Small intestine (tissue), 7 donors: ENCODE results near the gene BMP8A. TPM values are rescaled to one million over a fixed set of nuclear protein-coding genes. Genes with fewer than 3 reads are reported as not detected.
"Not testable (repeated sequence)": the region's sequence is repeated elsewhere in the genome, so short reads cannot be mapped to it uniquely, and the experiment has no call there.

Source experiments
- DNase-seq, 2 donors: peaks; one replicate each; pipeline versions ENCODE4 v3.0.0 to v3.0.0-alpha.2; 2013
- FAIRE-seq: peaks from 2 replicates; lab custom pipeline; 2012; peaks lifted over from hg19 to GRCh38; lab: Jason Lieb, UNC
- H3K27ac ChIP-seq, 3 donors: one replicate each; pipeline ENCODE4 v1.5.1; 2013; ENCODE audit warnings: low read length in 2 of 3, mild to moderate bottlenecking in 2 of 3, control low read depth in 1 of 3, inconsistent platforms in 1 of 3, low read depth in 1 of 3, moderate library complexity in 1 of 3
- H3K27me3 ChIP-seq, 3 donors: one replicate each; pipeline ENCODE4 v1.6.1; 2013; ENCODE audit warnings: low read length in 3 of 3, inconsistent platforms in 1 of 3; ENCODE audit not compliant: control insufficient read depth in 3 of 3, insufficient read depth in 3 of 3
- H3K36me3 ChIP-seq, 3 donors: one replicate each; pipeline ENCODE4 v1.6.1; 2013; ENCODE audit warnings: low read length in 3 of 3, inconsistent platforms in 1 of 3, low read depth in 1 of 3, mild to moderate bottlenecking in 1 of 3, moderate library complexity in 1 of 3; ENCODE audit not compliant: control insufficient read depth in 3 of 3, insufficient read depth in 2 of 3
- H3K4me1 ChIP-seq, 3 donors: one replicate each; pipeline ENCODE4 v1.6.1; 2013; ENCODE audit warnings: low read length in 2 of 3, inconsistent platforms in 1 of 3, low read depth in 1 of 3, mild to moderate bottlenecking in 1 of 3, moderate library complexity in 1 of 3; ENCODE audit not compliant: control insufficient read depth in 3 of 3, insufficient read depth in 2 of 3
- H3K4me3 ChIP-seq, 3 donors: one replicate each; pipeline ENCODE4 v1.5.1; 2013; ENCODE audit warnings: low read length in 3 of 3, control low read depth in 1 of 3, inconsistent platforms in 1 of 3, low read depth in 1 of 3, mild to moderate bottlenecking in 1 of 3, moderate library complexity in 1 of 3
- H3K9me3 ChIP-seq, 2 donors: one replicate each; pipeline ENCODE4 v1.6.1; 2013; ENCODE audit warnings: low read depth in 1 of 2, low read length in 1 of 2; ENCODE audit not compliant: control insufficient read depth in 2 of 2, insufficient read depth in 1 of 2
- WGBS, 3 donors: extraction: QIAGEN DNeasy Blood & Tissue Kit; methylation state at CpG; one replicate each; pipeline ENCODE4 v1.1.7; 2013; 5-methylcytosine and 5-hydroxymethylcytosine counted together
- polyA plus RNA-seq, 4 donors: library from polyadenylated mRNA; stranded (reverse) in 3 of 4; unstranded in 1 of 4; fragments of 200-250 nt in 3 of 4; fragments of 120-200 nt in 1 of 4; gene quantifications; one replicate each; pipeline versions ENCODE4 v1.2.1 to v1.2.3, GENCODE V29; 2013
- donor health status: healthy with polysubstance abuse.
- donor health status: control.
- donor health status: control.
- donor health status: Bipolar disorder and iron deficiency.
- donor health status: healthy.

BMP8A gene
- polyA plus RNA-seq, 4 donors: 0.37 to 0.66 (median 0.45) TPM; not detected in 1

DNA sequence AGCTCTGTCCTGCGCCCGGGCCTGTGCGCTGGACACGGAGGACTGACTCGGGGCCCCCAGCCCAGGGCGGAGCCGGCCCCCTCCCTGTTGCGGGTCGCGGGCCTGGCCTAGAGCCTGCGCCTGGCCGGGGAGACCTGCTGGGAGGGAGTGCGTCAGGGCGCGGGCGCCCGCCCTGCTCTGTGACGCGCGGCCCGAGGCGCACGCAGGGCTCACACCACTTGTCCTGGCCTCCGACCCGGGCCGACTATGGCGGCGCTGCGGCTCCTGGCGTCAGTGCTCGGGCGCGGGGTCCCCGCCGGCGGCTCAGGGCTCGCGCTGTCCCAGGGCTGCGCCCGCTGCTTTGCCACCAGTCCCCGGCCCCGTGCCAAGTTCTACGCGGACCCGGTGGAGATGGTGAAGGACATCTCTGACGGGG, 23.3 kb downstream of the BMP8A start:
- 3 to 10% (median 4%) methylated on average over 3 to 46 of the region's 46 CpGs for WGBS, 3 donors
- H3K36me3 ChIP-seq, H3K4me1 ChIP-seq, FAIRE-seq, H3K27ac ChIP-seq, H3K9me3 ChIP-seq, H3K27me3 ChIP-seq, H3K4me3 ChIP-seq, DNase-seq: not testable (repeated sequence)

DNA sequence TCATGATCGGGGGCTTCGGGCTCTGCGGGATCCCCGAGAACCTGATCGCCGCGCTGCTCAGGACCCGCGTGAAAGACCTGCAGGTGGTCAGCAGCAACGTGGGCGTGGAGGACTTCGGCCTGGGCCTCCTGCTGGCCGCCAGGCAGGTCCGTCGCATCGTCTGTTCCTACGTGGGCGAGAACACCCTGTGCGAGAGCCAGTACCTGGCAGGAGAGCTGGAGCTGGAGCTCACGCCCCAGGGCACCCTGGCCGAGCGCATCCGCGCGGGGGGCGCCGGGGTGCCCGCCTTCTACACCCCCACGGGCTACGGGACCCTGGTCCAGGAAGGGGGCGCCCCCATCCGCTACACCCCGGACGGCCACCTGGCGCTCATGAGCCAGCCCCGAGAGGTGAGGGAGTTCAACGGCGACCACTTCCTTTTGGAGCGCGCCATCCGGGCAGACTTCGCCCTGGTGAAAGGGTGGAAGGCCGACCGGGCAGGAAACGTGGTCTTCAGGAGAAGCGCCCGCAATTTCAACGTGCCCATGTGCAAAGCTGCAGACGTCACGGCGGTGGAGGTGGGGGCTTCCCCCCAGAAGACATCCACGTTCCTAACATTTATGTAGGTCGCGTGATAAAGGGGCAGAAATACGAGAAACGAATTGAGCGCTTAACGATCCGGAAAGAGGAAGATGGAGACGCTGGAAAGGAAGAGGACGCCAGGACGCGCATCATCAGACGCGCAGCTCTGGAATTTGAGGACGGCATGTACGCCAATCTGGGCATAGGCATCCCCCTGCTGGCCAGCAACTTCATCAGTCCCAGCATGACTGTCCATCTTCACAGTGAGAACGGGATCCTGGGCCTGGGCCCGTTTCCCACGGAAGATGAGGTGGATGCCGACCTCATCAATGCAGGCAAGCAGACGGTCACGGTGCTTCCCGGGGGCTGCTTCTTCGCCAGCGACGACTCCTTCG, 24.0 kb downstream of the BMP8A start:
- not testable (repeated sequence) for DNase-seq, FAIRE-seq

DNA sequence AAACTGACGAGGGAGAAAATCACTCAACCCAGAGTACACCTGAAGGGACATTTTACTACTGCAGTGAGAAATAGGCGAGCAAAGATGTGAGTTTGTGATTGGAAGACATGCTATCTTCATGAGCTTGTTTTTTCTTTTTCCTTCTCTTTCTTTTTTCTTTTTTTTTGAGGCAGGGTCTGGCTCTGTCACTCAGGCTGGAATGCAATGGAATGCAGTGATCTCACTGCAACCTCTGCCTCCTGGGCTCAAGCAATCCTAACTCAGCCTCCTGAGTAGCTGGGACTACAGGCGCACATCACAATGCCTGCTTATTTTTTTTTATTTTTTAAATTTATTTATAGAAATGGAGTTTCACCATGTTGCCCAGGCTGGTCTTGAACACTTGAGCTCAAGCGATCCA, 25.4 kb downstream of the BMP8A start:
- not testable (repeated sequence) for FAIRE-seq, H3K27me3 ChIP-seq
- WGBS, 3 donors: 87 to 97% (median 96%) methylated on average over 3 to 4 of the region's 4 CpGs

More for the DNA sequence above, 24.0 kb downstream of the BMP8A start:
- not testable (repeated sequence) for H3K4me1 ChIP-seq, H3K9me3 ChIP-seq, H3K4me3 ChIP-seq, H3K36me3 ChIP-seq, H3K27ac ChIP-seq, H3K27me3 ChIP-seq
- 10 to 35% (median 17%) methylated on average over 20 to 22 of the region's 78 CpGs for WGBS, 3 donors

DNA sequence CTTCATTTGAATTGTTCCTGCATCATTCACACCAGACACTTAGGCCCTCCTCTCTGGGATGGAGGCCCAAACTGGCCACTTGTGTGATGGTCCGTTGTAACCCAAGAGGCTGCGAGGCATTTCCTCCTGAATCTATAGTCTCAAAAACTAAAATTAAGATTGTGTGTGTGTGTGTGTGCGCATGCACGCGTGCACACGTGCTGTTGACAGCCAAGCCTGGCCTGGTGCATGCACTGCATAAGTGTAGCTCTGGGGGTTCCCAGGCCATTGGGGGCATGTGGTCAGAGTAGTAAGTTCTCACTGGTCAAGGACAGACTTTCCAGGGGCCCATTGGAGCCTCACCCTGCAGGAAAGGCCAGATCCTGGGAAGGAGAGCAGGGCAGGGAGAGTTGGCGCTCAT, 26.5 kb downstream of the BMP8A start:
- DNase-seq, H3K36me3 ChIP-seq, H3K4me1 ChIP-seq, FAIRE-seq, H3K27ac ChIP-seq, H3K9me3 ChIP-seq, H3K27me3 ChIP-seq, H3K4me3 ChIP-seq: not testable (repeated sequence)
- WGBS, 3 donors: 86 to 91% (median 91%) methylated on average over 6 of the region's 7 CpGs

More for the DNA sequence above, 25.4 kb downstream of the BMP8A start:
- not testable (repeated sequence) for DNase-seq, H3K4me1 ChIP-seq, H3K4me3 ChIP-seq, H3K36me3 ChIP-seq, H3K9me3 ChIP-seq, H3K27ac ChIP-seq

DNA sequence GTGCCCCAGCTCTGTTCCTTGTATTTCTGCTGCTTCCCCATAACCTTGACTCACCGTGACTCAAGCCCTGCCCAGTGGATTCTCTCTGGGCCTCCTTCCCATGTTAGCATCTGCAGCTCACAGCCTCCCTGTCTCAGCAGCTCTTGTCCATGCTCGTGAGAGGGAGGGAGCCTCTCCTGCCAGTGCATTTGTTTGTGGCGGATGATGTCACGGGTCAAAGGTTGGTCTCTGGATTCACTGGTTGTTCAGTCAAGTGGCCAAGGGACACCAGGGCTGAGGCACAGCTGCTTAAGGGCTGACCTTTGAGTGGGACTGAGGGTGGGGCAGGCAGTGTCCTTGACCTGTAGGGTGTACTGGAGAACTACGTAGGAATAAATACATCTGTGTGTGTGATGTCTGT, 27.9 kb downstream of the BMP8A start:
- FAIRE-seq, DNase-seq, H3K27ac ChIP-seq, H3K27me3 ChIP-seq, H3K4me3 ChIP-seq, H3K4me1 ChIP-seq, H3K9me3 ChIP-seq: not testable (repeated sequence)
- peaks cover 0 to 11% (median 4%) of the 10 kb centered on the region in 3 donors for H3K36me3 ChIP-seq
- WGBS, 3 donors: 13 to 40% (median 34%) methylated on average over 2 to 3 of the region's 5 CpGs

DNA sequence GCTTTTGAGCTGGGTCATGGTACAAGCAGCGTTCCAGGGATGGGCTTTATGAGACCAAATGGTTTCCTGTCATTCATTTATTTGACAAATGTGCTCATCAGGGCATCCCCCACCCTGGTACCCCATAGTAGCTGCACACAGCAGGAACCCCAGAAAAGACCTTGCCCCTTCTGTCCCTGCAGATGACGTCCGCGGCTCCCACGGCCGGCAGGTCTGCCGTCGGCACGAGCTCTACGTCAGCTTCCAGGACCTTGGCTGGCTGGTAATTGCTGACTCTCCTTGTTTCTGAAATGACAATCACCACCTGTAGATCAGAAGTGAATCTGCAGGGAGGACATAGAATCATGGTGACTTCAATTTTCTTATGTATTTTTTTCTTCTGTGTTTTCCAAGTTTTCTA, 30.8 kb downstream of the BMP8A start:
- not testable (repeated sequence) for FAIRE-seq
- WGBS, 3 donors: 67 to 82% (median 77%) methylated on average over 1 to 10 of the region's 10 CpGs

DNA sequence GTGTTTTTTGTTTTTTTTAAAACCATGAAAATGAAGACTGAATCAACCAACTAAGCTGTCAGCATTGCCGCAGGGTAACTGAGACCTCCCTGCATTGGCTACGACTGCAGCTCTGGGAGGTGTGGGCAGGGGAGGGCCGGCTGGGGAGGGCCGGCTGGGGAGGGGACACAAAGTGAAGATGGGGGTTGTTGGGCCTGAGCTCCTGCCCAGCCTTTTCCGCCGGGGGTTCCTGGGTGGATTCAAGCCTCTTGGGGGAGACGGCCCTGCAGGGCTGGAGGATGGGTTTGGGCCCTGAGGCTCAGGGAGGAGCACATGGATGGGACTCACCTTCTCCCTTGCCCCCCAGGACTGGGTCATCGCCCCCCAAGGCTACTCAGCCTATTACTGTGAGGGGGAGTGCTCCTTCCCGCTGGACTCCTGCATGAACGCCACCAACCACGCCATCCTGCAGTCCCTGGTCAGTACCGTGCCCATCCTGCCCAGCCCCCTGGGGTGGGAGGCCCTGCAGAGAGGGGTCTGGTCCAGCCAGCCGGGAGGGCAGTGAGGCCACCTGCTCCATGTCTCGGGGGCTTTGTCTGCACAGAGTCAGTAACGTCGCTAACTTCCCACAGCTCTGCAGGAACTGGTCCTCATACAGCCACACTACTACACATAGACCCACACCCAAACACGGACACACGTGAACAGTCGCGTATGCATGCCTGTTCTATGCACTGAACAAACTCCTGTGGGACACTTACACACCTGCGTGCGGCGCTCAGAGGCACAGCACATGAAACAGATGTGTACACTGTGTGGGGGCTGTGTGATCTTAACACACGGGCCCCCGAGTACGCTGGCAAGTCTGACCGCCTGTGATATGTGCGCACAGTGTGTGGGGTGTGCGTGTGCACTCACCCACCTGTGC, 31.5 kb downstream of the BMP8A start:
- H3K4me1 ChIP-seq: no peaks in the 10 kb centered on the region
- peaks cover 0 to 42% (median 15%) of the 10 kb centered on the region in 3 donors for H3K36me3 ChIP-seq
- H3K27ac ChIP-seq: no peak overlapping the region
- H3K27me3 ChIP-seq: no peaks in the 10 kb centered on the region
- no peaks in the 10 kb centered on the region for H3K9me3 ChIP-seq
- no peak for FAIRE-seq
- DNase-seq: no peak
- 86 to 90% (median 90%) methylated on average over 26 to 29 of the region's 29 CpGs for WGBS, 3 donors
- no peak overlapping the region for H3K4me3 ChIP-seq

More for the DNA sequence above, 30.8 kb downstream of the BMP8A start:
- H3K27me3 ChIP-seq, DNase-seq, H3K4me3 ChIP-seq, H3K27ac ChIP-seq, H3K4me1 ChIP-seq, H3K9me3 ChIP-seq: not testable (repeated sequence)
- peaks cover 0 to 35% (median 11%) of the 10 kb centered on the region in 3 donors for H3K36me3 ChIP-seq

DNA sequence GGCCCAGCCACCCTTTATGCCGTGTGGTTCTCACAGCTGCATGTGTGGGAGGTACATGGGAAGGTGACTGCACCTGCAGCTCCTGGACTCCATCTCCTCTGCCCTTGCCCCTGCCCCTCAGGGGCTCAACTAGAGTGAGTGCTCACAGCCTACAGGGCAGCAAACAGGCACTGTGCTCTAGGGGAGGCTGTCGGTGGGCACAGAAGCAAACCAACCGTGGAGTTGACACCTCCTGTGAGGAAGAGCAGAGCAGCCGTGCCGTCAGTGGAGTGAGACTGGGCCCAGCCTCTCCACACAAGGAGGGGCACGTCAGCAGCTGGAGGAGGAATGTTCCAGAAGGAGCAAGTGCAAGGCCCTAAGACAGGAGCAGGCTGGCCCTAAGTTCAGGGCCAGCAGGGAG, 32.7 kb downstream of the BMP8A start:
- H3K27me3 ChIP-seq: no peaks in the 10 kb centered on the region
- FAIRE-seq (no peak), DNase-seq (no peak)
- H3K4me1 ChIP-seq: no peaks in the 10 kb centered on the region
- WGBS, 3 donors: 70 to 83% (median 75%) methylated on average over 6 of the region's 6 CpGs
- no peaks in the 10 kb centered on the region for H3K9me3 ChIP-seq
- peaks cover 0 to 54% (median 17%) of the 10 kb centered on the region in 3 donors for H3K36me3 ChIP-seq
- H3K27ac ChIP-seq: no peak overlapping the region
- no peak overlapping the region for H3K4me3 ChIP-seq
